HuH-7 (cell line): Measurements from ENCODE around the gene PLCB1.
"Not testable (repeated sequence)": the region's sequence is repeated elsewhere in the genome, so short reads cannot be mapped to it uniquely, and the experiment has no call there.

Source experiments
- DNase-seq: peaks from one replicate; pipeline ENCODE4 v3.0.0; 2011; ENCODE audit warnings: low spot score

Gene PLCB1

DNA sequence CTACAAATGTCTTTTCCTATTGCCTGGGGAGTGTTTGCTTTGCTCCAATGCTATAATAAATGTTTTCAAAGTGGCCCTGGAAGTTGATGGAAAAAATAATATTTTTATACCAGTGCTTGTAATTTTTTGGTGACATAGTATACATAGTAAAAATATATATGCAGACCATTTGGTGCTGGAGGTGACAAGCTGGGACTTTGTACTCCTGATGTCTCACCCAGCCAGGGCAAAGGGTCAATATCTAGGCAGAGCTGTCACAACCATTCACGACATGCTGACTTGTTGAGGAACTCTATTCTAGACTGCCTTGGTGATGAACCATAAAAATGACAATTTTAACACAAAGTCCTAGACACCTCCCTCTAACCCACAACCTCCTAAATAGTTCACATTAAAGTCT, 203.0 kb downstream of the PLCB1 start:
- DNase-seq, result peak; percentile 51

DNA sequence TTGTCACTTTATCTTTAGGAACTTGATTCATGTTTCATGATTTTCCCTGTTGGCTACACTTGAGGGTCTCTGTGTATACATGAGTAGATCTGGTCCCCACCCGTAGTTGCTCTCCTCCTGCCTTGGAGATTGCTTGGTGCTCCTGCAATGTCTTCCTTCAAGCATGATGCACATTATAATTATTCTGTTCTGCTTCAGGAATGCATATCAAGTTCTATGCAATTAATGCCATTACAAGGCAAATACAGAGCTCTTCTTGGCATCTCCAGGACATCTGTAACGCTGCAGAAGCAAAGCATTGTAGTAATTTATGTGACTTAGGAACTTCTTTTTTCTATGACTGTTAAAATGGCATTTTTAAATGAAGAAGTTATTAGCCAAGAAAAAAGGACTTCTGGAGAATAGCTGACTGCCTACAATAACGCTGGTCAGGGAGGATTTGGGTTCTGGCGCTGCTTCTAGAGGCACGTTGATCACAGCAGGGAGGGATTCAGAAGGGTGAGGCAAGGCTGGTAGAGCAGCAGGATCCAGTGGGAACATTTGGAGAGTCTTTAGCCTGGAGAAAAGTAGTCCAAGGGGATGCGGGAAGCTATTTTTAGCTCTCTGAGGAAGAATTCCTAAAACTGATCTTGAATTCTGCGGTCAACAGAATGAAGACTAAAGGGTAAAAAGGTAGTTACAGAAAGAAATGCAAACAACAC, 203.6 kb downstream of the PLCB1 start:
- DNase-seq, result no peak

DNA sequence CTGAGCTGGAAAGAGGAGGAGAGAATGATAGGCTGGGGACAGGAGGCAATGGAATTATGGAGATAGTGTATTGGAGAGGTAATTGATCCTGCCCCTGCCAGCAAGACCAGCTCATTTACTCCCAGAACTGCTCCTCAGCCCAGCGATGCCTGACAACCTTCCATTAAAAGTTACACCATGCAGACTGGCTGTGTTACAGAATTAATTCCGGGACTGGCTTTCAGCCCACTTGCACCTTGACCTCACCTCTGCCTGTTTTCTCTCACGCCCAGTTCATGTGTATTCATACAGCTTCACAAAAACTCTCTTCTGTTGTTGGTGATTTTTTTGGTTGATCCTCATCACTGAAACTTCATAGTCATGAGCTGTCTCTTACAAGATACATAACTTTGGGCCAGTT, 207.3 kb downstream of the PLCB1 start:
- no peak for DNase-seq

DNA sequence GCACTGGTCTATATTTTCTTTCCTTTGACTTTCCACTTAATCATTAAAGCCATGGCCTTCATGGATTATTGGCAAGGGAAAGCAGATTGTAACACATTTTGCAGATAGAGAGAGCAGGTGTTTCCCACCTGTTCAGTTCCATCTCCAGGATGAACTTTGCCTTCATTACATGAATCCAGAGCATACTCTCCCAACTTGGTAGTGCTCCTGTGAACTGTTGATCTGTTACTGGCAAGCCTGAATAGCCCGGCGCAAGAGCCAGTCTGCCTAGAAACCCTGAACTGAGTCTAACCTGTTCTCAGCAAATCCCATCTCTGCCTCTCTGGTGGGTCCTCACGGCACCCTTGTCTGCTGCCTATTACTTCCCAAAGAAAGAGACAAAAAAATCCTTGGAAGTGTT, 210.3 kb downstream of the PLCB1 start:
- DNase-seq, result no peak

DNA sequence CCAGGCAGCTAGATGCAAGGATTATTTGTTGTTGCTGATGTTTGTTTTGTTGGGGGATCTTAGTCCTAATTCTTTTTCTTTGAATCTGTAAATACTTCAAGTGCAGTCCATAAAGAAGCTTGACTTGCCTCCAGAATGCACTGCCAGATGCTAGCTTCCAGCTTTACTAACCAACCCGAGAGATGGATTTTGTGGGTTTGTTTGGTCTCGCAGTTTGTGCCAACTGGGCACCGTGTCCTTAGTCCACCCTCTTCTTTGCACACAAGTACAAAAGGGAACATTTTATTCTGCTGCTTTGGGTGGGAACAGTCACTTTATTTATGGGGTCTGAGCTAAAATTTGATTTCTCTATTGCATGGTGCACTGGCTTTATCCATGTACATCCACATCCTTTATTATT, 212.0 kb downstream of the PLCB1 start:
- DNase-seq, result no peak

DNA sequence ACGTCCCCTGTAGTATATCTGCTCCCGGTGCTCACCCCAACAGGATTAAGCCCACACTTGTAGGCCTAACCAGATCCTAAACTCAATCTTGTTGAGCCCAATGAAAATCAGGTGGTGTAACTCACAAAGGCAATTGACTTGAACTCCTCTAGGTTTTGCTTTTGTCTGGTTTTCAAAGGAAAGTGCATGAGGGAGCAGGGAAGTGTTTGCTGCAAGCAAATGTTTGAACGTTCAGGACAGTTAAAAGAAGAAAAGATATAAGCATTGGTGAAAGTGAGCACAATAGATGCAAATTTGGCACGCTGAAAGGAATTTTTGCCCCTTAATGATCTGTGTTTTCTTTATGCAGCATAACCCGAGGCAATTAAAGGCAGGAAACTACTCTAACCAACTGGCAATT, 212.6 kb downstream of the PLCB1 start:
- no peak for DNase-seq

DNA sequence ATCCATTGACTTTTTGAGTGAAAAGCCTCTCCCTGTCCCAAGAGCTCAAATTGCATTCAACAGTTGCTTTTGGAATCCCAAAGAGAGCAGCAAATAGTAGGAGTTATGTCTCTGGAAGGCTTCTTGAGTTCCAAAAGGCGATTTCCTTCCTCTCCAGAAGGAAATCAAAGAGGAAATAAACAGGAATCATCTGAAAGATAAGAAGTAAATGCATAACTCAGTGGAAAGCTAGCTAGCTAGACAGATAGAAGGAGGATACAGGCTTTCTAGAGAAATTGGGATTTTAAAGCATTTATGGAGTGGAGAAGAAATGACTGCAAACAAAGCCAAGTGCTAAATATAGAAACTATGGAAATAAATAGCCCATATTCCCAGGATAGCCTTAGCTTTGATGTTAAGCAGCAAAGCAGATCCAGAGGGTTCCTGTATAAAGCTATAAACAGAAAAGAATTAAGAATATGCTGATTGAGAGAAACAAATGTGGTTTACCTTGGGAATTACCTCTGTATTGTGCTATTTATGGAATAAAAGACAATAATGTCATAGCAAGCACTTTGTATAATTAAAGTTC, 214.7 kb downstream of the PLCB1 start:
- DNase-seq, result no peak

DNA sequence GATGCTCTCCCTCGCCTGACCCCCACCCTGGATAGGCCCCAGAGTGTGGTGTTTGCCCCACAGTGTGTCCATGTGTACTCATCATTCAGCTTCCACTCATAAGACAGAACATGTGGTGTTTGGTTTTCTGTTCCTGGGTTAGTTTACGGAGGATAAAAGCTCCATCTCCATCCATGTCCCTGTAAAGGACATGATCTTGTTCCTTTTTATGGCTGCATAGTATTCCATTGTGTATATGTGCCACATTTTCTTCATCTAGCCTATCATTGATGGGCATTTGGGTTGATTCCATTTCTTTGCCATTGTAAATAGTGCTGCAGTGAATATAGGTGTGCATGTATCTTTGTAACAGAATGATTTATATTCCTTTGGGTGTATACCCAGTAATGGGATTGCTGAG, 218.2 kb downstream of the PLCB1 start:
- not testable (repeated sequence) for DNase-seq

DNA sequence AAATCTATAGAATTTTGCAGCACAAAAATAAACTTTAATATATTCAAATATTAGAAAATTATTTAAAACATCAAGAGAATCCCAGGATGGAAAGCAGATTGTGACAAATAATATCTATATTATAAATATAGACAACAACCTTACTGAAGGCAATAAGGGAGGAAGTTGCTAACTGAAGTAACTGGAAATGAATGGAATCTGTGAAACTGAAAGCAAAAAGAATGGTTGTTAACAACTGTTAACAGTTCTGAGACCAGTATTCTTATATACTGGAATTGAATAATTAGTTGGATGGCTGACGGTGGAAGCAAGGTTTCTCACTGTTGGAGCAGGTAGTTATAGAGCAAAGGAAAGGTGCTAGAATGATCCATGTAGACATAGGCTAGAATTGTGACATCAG, 220.4 kb downstream of the PLCB1 start:
- no peak for DNase-seq

DNA sequence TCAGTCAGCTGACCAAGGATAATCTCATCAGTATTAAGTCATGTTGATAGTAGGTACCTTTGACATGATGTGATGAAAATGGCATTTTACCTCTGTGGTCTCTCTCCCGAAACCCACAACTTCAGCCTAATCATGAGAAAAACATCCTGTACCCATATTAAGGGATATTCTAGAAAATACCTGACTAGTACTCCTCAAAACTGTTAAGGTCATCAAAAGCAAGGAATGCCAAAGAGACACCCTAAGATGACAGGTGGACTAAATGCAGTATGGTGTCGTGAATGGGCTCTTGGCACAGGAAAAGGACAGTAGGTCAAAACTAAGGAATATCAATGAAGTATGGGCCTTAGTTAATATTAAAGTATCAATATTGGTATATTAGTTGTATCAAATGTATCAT, 221.4 kb downstream of the PLCB1 start:
- no peak for DNase-seq

DNA sequence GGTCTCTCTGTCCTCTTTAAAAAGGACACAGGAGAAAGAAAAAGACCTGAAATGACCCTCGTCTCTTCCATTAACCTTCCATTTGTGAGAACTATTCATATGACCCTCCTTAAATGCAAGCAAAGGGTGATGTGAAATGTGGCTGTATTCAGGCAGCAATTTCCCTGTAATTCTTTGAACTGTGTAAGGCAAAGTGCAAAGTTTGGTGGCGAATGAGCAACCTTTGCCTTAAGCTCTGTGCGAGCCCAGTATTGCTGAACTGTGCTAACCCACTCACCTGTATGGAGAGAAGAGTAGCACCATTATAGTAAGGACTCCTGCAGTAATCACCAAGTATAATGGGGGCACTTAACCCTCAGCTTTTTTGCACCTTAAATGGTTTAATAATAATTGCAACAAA, 223.4 kb downstream of the PLCB1 start:
- DNase-seq, result no peak

DNA sequence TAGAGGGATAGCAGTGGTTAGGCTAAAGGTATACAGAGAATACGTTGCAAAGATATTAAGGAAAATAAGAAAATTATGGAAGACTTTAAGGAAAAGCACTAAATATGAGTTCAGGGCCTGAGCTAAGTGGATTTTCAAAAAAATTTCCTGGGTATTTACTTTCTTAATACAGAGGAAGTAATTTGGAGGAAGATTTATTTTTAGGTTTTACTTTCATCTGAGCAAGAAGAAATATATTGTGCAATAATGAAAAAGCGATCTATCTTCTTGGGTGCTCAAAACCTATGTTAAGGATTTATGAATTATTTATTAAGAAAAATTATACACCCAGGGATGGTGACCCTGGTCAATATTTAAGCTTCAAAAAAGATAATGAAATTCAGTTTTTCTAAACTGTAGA, 224.7 kb downstream of the PLCB1 start:
- DNase-seq, result no peak

DNA sequence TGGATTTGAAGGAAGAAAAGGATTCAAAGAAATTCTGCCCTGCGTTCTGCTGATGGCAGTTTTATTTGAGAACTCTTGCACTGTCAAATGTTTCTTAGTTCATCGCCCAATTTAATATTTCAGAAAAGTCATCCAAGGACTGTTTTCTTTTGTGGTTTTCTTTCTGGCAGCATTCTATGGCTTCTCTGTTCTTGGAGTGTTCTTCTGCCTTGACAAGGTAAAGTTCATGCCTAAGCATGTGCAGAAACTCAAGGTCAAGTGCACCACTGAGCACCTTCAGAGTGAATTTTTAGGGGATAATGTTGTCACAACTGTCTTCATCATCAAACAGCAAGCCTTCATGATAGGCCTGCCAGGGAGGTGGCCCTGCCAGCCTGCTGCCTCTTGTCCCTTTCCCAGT, 225.6 kb downstream of the PLCB1 start:
- DNase-seq, result no peak

DNA sequence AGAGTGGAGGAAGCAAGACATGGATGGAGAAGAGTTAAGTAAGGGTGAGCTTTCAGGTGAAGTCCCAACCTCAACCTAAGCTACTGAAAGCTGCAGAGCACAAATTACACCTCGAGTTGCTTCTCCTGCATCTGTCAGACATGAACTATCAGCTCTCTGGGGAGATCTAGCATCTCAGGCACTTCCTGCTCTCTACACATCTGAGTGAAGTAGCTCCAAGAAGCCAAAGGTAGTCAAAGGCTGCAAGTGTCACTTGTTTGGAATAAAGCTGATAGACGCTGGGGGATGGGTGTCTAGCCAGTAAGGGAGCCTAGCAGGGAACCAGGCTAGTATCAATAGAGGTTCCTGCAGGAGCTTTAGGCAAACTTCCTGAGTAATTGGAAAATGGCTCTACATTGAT, 228.0 kb downstream of the PLCB1 start:
- no peak for DNase-seq

DNA sequence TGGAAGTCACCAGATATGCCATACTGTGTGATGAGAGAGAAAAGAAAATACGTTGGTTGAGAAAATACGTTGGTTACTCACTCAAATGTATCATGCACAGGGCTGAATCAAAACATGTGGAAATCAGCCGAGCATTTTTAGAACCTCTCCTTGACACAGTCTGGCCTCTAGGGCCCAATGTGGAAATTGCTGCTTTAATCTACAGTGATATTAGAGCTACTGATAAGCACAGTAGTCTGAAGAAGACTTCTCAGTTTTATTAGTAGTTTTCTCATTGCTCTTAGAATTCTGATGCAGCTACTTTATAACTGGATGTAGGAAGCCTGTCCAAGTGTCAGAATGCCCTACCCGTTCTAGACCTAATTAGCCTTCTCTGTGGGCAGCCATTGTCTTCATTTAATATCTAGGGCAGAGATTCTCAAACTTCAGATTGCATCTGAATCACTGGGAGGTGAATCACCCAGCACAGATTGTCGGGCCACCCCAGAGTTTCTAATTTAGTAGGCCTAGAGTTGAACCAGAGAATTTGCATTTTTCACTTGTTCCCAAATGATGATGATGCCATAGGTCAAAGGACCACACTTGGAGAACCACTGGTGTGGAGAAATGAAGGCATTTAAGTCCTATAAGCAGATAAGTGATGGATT, 229.1 kb downstream of the PLCB1 start:
- no peak for DNase-seq

DNA sequence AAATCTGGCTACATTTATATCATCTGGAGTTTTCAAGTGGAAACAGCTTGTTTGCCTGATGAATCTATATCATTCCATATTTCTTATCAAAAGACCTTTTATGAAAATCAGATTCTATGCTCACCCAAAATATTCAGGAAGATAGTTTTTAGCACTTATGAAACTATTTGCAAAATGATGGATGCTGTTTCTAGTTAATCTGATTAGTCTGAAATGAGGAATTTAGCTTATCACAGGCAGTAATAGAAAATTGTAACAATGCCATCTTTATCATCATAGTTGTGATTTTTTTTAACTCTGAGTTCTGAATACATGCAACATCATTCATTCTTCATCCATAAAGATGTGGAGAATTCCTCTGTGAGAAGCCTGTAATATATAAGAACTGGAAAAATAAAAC, 229.7 kb downstream of the PLCB1 start:
- no peak for DNase-seq

DNA sequence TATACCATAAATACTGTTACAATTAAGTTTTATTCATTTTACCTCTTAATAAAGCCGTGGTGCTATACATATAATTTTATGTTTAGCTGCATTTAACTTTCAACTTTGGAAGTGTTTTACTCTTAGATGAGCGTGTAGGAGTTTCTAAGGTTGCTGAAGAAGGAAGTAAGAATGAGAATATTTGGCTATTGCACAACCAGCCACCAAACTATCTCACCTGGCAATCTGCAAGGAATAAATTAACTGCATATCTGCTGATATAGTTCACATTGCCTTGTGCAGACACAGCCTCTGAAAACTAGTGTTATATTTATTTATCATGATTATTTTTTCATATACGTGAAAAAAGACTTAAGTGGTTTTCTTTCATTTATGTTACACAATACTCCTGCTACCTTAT, 230.4 kb downstream of the PLCB1 start:
- no peak for DNase-seq

DNA sequence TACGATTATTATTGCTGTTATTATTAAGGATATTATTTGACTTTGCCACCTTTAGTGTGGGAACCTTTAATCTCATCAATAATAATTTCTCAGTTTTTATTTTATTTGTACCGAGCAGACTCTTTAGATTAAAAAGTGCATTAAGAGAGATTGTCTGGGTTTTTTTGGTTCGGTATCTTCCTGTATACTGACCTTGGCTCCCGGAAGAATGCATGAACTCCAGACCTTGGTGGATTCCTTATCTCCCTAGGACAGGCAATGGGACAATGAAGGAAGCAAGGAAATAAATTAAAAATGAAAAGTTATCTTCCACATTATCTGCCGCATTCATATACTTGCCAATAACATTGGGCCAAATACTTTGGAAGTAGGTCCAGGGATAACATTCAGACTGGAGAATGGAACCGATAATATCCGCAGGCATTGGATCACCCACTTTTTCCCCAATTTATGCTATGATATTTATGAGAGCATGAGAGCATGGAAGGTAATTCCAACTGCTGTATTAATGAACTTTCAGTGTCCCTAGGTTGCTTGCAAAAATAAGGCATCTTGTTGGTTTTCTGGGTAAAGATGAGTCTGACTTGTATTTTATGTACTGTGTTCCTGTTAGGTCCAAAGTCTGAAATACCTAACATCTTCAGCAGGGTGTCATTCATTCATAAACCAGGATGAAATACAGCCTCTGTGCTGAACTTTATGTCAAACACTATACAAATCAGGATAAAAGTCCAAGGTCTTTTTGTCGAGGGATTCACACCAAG, 232.1 kb downstream of the PLCB1 start:
- no peak for DNase-seq

DNA sequence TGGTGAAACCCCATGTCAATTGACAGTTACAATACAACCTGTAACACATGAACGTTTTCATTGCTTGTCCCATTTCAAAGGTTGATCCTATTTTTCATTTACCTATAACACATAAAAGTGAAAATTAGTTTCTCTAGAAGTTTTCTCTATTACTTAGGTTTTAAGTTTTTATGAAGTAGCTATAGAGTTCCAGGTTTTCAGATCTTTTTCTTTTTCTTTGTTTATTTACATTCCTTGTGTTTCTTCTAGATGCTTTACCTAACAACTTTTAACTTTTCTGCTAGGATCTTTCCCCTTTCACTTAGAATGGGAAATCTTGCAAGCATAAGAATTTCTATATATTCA, 232.6 kb downstream of the PLCB1 start:
- no peak for DNase-seq

DNA sequence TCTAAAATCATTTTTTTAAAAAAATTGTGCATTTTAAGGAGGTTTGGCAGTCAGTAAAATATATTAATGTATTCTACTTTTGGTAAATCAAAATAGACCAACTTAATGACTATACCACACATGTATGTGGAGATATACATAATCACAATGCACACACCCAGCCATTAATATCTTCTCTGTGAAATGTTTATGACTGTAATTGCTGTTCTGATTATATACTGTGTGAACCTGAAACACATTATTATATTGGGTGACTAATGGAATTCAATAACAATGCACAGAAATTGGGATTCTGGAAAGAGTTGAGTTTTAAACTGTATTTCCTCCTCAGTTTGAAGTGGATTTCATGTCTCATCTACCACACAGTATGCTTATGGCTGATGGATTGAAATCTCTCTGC, 233.6 kb downstream of the PLCB1 start:
- DNase-seq, result no peak

DNA sequence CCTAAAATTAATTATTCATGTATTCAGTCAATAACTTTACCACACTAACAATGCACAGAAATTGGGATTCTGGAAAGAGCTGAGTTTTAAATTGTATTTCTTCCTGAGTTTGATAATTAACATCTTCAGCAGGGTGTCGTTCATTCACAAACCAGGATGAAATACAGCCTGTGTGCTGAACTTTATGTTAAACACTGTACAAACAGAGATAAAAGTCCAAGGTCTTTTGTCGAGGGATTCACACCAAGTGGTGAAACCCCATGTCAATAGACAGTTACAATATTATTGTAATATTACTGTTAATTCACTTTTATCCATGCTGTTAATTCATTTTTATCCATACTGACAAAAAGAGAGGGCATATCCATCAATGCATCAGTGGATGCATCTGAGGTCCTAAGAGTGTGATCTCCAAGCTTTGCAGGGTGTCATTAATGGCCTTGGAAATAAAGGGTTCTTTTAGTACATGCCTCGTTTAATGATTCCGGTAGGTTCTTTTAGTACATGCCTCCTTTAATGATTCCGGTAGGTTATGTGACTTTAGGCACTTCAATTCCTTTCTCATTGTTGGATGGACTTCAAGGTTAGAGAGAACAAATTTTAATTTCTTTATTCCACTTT, 234.3 kb downstream of the PLCB1 start:
- no peak for DNase-seq

DNA sequence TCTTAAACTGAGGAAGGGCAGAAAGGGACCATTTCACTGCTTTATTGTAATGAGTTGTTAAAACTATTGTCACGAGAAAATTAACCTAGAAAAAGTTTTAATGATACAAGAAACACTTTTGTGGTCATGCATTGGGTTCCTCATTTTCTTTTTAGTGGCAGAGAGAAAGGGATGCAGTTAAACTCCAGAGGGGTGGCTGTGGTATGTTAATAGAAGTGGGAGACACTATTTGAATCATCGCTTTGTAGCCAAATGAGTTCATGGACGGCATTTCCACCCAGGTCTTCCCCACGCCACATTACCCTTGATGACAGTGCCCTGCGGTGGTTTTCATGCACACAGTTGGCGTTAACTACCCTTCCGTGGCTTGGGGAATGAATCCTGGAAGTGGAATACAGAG, 235.6 kb downstream of the PLCB1 start:
- no peak for DNase-seq

DNA sequence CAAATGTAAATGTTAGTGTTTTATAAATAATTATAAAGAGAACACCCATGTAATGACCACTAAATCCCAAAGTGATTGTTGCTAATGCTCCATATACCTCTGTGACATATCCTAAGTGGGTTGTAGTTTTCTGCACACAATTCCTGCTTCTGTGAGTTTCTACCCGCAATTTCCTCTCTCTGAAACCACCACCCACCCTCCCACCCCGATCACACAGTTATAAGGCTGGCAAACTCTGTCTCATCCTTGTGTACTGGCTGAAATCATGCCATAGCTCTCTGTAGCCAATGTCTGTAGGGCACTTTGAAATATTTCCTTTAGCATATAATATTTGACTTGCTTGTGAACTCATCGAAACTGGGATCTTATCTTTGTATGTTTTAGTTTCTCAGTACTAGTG, 236.6 kb downstream of the PLCB1 start:
- DNase-seq, result no peak
